Fibroblast of skin of abdomen (primary cell): ENCODE data around the gene CX3CR1.
"Not testable (repeated sequence)": the region's sequence is repeated elsewhere in the genome, so short reads cannot be mapped to it uniquely, and the experiment has no call there.

ENCODE experiments used
- DNase-seq: peaks from one replicate; pipeline ENCODE4 v3.0.0-alpha.2; 2013

The CX3CR1 gene

GRCh38 chr3:39264053-39264452 lies 15.8 kb downstream of the CX3CR1 start:
- no peak for DNase-seq

GRCh38 chr3:39263576-39263975 lies 16.3 kb downstream of the CX3CR1 start:
- no peak for DNase-seq

- DNase-seq: no peak
Measured at GRCh38 chr3:39262846-39263245, 17.0 kb downstream of the CX3CR1 start.

DNA sequence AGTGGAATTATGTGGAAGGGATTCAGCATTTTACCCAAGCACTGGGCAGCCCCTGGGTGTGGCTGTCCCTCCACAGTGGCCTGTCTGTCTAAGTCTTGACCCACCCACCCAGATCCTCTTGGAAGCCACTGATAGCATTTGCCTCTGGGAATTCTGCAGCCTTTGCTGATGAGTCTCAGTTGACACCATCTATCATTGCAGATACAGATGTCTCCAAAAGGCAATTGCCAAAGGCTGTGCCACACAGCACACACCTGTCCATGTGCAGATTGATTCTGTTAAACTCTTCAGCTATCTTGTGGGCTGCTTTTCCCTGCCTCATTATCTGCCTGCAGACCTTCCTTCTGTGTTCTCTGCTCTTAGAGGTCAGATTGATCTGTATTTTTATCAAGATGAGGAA lies 18.1 kb downstream of the CX3CR1 start:
- DNase-seq: no peak

DNA sequence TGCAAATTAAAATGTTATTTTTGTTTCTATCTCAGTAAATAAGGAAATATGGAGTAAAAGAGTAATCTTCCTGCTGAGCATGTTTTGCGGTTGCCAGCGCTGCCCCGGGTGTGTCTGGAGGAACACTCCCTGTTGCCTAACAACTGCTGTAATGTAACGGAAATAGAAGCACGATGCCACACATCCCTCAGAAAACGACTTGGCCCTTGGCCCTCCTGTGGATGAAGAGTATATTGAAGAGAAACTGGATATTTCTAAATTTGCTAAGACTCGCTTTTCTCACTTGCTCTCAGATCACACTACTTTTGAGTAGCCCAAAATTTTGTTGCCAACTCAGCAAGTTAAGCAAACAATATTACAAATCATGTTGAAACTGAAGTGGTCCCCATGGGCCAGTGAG lies 18.9 kb downstream of the CX3CR1 start:
- peak; percentile 83 for DNase-seq

- DNase-seq: no peak
Measured at GRCh38 chr3:39260318-39260717, 19.5 kb downstream of the CX3CR1 start.

DNA sequence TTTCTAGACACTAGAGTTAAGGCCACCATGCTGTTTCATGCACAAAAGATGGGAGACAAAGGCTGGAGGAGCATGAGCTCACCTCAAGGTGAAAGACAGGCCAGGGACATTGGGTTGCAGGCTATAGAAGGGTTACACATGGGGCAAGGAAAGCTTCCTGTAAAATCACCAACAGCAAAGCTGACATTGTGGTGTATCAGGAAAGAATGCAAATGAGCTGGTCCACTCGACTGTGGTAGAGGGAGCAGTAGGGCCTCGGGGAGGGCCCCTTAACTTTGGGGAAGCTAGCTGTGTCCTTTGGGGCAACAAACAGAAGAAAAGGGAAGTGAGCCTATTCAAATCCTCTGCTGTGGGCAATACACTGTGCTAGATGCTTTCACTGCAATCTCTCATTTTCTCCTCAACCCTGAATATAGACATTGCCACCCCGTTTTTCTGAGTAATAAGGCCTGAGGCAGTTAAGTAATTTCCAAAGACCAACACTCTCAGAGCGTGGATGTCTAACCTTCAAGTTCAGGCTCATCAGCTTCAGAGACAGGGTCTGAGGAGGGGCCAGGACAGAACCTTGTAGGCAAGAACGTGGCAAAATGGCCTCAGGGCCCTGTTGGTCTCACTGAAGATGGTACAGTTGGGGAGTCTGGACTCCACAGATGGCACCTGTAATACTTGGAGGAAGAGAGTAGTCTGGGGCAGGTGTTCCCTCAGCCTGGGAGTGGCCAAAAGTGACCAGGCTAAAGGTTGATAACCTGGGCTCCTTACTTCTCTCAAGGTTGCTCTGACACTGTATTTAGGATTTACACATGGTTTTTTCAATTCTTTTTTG lies 24.1 kb downstream of the CX3CR1 start:
- DNase-seq: no peak

DNA sequence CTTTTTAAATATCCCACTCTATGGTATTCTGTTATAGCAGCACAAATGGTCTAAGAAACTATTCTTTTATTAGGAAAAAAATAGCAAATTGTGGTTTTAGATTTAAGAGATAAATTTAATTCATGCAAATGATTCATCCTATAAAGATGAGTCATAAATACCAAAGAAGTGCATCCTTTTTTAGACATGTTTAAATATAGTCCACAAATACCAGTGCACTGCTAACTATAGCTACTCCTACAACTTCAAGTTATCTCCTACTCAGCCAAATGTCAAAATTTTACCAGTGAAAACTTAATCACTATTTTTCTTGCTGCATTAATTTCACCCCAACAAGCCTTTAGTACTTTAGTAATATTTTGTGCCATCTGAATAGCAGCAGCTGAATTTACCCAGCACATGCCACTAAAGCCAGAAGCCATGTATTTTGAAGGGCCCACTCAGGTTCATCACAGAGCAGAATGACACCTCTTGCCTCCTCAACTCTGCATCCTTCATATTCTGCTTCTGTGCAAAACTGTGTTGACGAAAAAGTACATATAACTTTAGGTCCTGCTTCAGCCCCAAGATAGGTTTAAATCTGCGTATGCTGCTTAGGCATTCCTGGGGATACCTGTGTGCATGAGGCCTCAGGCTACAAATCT lies 24.9 kb downstream of the CX3CR1 start:
- peak; percentile 70 for DNase-seq

DNA sequence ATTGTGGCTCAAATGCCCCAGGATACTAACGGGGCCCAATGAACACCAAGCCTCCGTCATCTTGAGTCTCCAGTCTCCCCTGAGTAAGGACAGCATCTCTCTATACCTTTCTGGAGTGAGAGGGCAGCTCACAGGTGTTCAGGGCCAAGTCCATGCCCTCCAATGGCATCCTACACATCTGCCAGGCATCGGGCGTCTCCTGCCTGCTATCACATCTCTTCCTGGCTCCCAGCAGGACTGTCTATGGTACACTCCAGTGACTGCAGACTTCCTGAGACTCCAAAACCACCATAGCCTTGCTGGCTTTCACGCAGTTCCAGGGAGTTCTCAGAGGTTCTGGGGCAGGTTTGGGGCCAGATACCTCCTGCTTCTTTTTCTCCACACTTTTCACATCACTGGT lies 28.3 kb downstream of the CX3CR1 start:
- DNase-seq: no peak

- DNase-seq: peak; percentile 55
Measured at GRCh38 chr3:39250116-39250747, 29.6 kb downstream of the CX3CR1 start.

GRCh38 chr3:39249453-39250115 lies 30.3 kb downstream of the CX3CR1 start:
- DNase-seq: no peak

- no peak for DNase-seq
Measured at GRCh38 chr3:39241561-39241960, 38.3 kb downstream of the CX3CR1 start.

DNA sequence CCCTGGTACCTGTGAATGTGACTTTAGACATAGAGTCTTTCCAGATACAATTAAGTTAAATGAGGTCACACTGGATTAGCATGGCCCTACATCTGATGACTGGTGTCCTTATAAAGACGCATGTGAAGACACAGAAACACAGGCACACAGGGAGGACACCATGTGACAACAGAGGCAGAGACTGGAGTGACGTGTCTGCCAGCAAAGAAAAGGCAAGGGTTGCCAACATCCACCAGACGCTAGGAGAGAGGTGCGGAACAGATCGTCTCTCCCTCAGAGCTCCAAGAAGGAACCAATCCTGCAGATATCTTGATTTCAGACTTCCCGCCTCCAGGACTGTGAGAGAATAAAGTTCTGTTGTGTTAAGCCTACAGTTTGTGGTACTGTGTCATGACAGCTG lies 42.8 kb downstream of the CX3CR1 start:
- no peak for DNase-seq

DNA sequence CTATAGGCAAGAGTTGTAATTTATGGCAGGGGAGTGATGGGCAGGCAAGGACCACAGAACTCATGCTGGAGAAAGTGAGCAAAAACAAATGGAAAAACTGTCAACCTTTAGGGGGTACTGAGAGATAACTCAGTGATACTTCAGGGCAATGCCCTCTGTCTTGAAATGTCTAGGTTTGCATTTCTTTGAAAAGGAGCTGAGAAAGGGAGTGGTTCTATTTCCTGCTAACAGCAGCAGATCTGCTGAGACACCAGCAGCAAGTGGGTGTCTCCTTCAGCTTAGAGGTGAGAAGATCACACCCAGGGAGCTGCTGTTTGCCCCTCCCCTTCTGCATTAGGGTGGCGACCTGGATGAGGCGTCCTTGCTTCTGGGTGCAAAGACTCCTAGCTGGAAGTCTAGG lies 45.2 kb downstream of the CX3CR1 start:
- no peak for DNase-seq

- no peak for DNase-seq
Measured at GRCh38 chr3:39232859-39233258, 47.0 kb downstream of the CX3CR1 start.

GRCh38 chr3:39230453-39230852 lies 49.4 kb downstream of the CX3CR1 start:
- no peak for DNase-seq

DNA sequence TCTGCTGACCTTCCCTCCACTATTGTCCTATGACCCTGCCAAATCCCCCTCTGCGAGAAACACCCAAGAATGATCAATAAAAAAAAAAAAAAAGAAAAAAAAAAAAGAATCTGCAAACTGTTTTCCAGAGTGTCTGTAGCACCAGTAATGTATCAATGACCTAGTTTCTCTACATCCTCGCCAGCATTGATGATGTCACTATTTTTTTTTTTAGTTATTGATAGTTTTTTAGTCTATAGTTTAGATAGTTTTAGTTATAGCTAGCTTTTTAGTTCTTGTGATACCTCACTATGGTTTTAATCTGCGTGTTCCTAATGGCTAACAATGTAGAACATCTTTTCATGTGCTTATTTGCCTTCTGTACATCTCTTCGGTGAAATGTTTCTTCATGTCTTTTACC lies 51.3 kb downstream of the CX3CR1 start:
- DNase-seq: no peak

DNA sequence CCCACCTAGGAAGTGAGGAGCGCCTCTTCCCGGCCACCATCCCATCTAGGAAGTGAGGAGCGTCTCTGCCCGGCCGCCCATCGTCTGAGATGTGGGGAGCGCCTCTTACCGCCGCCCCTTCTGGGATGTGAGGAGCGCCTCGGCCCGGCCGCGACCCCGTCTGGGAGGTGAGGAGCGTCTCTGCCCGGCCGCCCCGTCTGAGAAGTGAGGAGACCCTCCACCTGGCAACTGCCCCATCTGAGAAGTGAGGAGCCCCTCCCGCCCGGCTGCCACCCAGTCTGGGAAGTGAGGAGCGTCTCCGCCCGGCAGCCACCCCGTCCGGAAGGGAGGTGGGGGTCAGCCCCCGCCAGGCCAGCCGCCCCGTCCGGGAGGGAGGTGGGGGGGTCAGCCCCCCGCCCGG lies 52.2 kb downstream of the CX3CR1 start:
- not testable (repeated sequence) for DNase-seq

GRCh38 chr3:39226106-39226741 lies 53.6 kb downstream of the CX3CR1 start:
- no peak for DNase-seq

- DNase-seq: no peak
Measured at GRCh38 chr3:39224288-39224687, 55.5 kb downstream of the CX3CR1 start.

DNA sequence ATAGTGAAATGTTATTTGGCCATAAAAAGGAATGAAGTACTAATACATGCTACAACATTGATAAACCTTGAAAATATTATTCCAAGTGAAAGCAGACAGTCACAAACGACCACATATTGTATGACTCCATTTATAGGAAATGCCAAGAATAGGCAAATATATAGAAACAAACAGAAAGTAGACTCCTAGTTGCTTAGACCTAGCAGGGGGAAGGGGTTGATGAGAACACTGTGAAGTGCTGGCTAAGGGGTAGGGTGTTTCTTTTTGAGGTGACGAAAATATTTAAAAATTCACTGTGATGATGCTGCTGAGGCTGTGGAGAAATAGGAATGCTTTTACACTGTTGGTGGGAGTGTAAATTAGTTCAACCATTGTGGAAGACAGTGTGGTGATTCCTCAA lies 56.9 kb downstream of the CX3CR1 start:
- no peak for DNase-seq

GRCh38 chr3:39222462-39222861 lies 57.4 kb downstream of the CX3CR1 start:
- no peak for DNase-seq

DNA sequence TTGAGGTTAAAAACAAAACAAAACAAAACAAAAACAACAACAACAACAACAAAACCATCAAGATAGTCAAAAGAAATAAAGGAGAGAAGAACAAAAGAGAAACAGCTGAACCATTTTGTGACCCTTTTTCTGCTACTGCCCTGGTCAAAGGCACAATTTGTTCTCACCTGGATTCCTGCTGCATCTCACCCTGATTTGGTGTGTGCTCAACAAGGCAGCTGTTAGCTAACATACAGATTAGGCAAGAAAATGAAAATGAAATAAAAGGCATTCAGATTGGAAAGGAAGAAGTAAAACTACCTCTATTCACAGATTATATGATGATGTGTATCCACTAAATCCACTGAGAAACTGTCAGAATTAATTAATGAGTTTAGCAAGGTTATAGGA lies 58.7 kb downstream of the CX3CR1 start:
- DNase-seq: no peak
